HepG2 (cell line): ENCODE measurements around the gene VIT. TPM values are rescaled to one million over a fixed set of nuclear protein-coding genes. Genes with fewer than 3 reads are reported as not detected.

Source experiments
- ATAC-seq: fragments of 200-7000 bp; cut with Tn5 transposase; 3 replicates; pipeline ENCODE4 v1.9.1; 2020; ENCODE audit warnings: mild to moderate bottlenecking, moderate library complexity
- BruUV-seq: library from RNA; stranded (reverse); fragments of 400-500 nt; replicated peaks from 2 replicates; lab custom pipeline; 2021; lab: Mats Ljungman, UMichigan
- CTCF ChIA-PET: fragments of 300-600 bp; formaldehyde crosslinking; extraction: SDS; loops from one replicate; lab custom pipeline; 2021; ENCODE audit warnings: low total read pairs, inconsistent platforms, low intra/inter-chr PET ratio; lab: Yijun Ruan, JAX
- POLR2A ChIA-PET: fragments of 350-600 bp; sonication (Branson Sonifier 250); formaldehyde crosslinking; loops from one replicate; lab custom pipeline; 2020; ENCODE audit warnings: antibody characterized with exemption, inconsistent platforms; lab: Yijun Ruan, JAX
- DNase-seq: peaks from one replicate; pipeline ENCODE4 v3.0.0-alpha.2; 2015; ENCODE audit warnings: low spot score
- FAIRE-seq: peaks from 3 replicates; lab custom pipeline; 2011; peaks lifted over from hg19 to GRCh38; lab: Jason Lieb, UNC
- H2AFZ ChIP-seq: one replicate; pipeline ENCODE4 v1.6.1; 2011; ENCODE audit warnings: low read length, inconsistent platforms
- H3K27ac ChIP-seq: fragments of 300-600 bp; 3 replicates; pipeline ENCODE4 v1.8.0; 2011; ENCODE audit warnings: mixed run types, mild to moderate bottlenecking, mixed read lengths, low read length, inconsistent platforms; ENCODE audit not compliant: insufficient read depth; ENCODE audit errors: extremely low read length
- H3K27me3 ChIP-seq, 2 experiments: fragments of 200-600 bp in 1 of 2; 2 replicates in 1 of 2; 3 replicates in 1 of 2; pipeline versions ENCODE4 v1.6.0 to v1.8.0; 2011; ENCODE audit warnings: low read length in 2 of 2, mild to moderate bottlenecking in 2 of 2, moderate library complexity in 2 of 2, inconsistent platforms in 1 of 2; ENCODE audit not compliant: insufficient read depth in 2 of 2, control insufficient read depth in 1 of 2
- H3K36me3 ChIP-seq, 2 experiments: fragments of 200-600 bp in 1 of 2; replicated peaks in 1 of 2; 2 replicates in 1 of 2; 3 replicates in 1 of 2; pipeline versions ENCODE4 v1.5.1 to v1.8.0; 2011; ENCODE audit warnings: low read length in 2 of 2, inconsistent platforms in 1 of 2; ENCODE audit not compliant: insufficient read depth in 2 of 2, control insufficient read depth in 1 of 2
- H3K4me1 ChIP-seq: 2 replicates; pipeline ENCODE4 v1.5.1; 2012; ENCODE audit warnings: low read length, inconsistent platforms; ENCODE audit not compliant: insufficient read depth
- H3K4me2 ChIP-seq: 2 replicates; pipeline ENCODE4 v1.6.0; 2011; ENCODE audit warnings: low read depth, low read length, inconsistent platforms
- H3K4me3 ChIP-seq, 3 experiments: fragments of 200-600 bp in 1 of 3; sonication (generic), shearing (Covaris generic) in 1 of 3; replicated peaks in 1 of 3; 2 replicates each; pipeline ENCODE4 v1.5.1; 2011 to 2016; ENCODE audit warnings: low read length in 3 of 3, inconsistent platforms in 2 of 3, low read depth in 2 of 3, mild to moderate bottlenecking in 2 of 3, control low read depth in 1 of 3, mixed read lengths in 1 of 3; ENCODE audit not compliant: insufficient read depth in 1 of 3
- H3K79me2 ChIP-seq: one replicate; pipeline ENCODE4 v1.6.1; 2011; ENCODE audit warnings: low read length, inconsistent platforms; ENCODE audit not compliant: insufficient read depth
- H3K9ac ChIP-seq: 2 replicates; pipeline ENCODE4 v1.6.0; 2011; ENCODE audit warnings: mild to moderate bottlenecking, low read depth, low read length, inconsistent platforms; ENCODE audit not compliant: insufficient read depth
- H3K9me3 ChIP-seq: 2 replicates; pipeline ENCODE4 v1.5.1; 2012; ENCODE audit warnings: mild to moderate bottlenecking, low read length
- H4K20me1 ChIP-seq: 2 replicates; pipeline ENCODE4 v1.6.0; 2011; ENCODE audit warnings: inconsistent platforms, mild to moderate bottlenecking, low read length, moderate library complexity; ENCODE audit not compliant: insufficient read depth
- ELF1 ChIP-seq: sonication (generic); formaldehyde crosslinking; IDR thresholded peaks from 2 replicates; pipeline ENCODE4 v1.4.0; 2020; ENCODE audit warnings: missing genetic modification reagents
- EP300 ChIP-seq, 3 experiments: sonication (generic) in 1 of 3; formaldehyde crosslinking in 1 of 3; IDR thresholded peaks; 2 replicates each; pipeline versions ENCODE4 v1.5.1 to v1.6.1; 2011 to 2020; ENCODE audit warnings: low read depth in 2 of 3, low read length in 2 of 3, borderline replicate concordance in 1 of 3, improper control_type of control experiment in 1 of 3, mild to moderate bottlenecking in 1 of 3, missing genetic modification reagents in 1 of 3, moderate library complexity in 1 of 3
- KDM3A ChIP-seq: IDR thresholded peaks from 2 replicates; pipeline ENCODE4 v1.6.1; 2018; ENCODE audit warnings: low read depth, missing compliant biosample characterization
- MLX ChIP-seq: IDR thresholded peaks from 2 replicates; pipeline ENCODE4 v1.6.1; 2016
- MXI1 ChIP-seq: IDR thresholded peaks from 3 replicates; pipeline ENCODE4 v1.6.1; 2012; ENCODE audit warnings: low read depth, low read length, inconsistent platforms, borderline replicate concordance
- THAP7 ChIP-seq: sonication (generic); formaldehyde crosslinking; IDR thresholded peaks from 2 replicates; pipeline ENCODE4 v1.8.1; 2023; ENCODE audit warnings: mild to moderate bottlenecking, missing genetic modification reagents
- ZBTB20 ChIP-seq: sonication (generic); formaldehyde crosslinking; IDR thresholded peaks from 2 replicates; pipeline ENCODE4 v1.8.1; 2023; ENCODE audit warnings: missing genetic modification reagents, low read depth, mild to moderate bottlenecking, borderline replicate concordance
- ZNF207 ChIP-seq: fragments of 450-650 bp; IDR thresholded peaks from 2 replicates; pipeline ENCODE4 v1.6.1; 2016; ENCODE audit warnings: antibody characterized with exemption, borderline replicate concordance
- WGBS: methylation state at CpG from one replicate; pipeline ENCODE4 v1.1.6; 2017; ENCODE audit warnings: low lambda C conversion rate; 5-methylcytosine and 5-hydroxymethylcytosine counted together
- in situ Hi-C: cut with HindIII; loops from 2 replicates; pipeline ENCODE4 v1.10.0; 2017; ENCODE audit warnings: low pct_unique_long_range_greater_than_20kb; ENCODE audit not compliant: extremely low pct_ligation_motif_present
- intact Hi-C: fragments of 100-400 bp; cut with micrococcal nuclease; formaldehyde crosslinking; loops from one replicate; pipeline ENCODE4 v1.10.0; 2022; ENCODE audit not compliant: unreplicated experiment
- polyA plus RNA-seq, 8 experiments: library from polyadenylated mRNA; depleted of rRNA in 3 of 8; stranded (reverse) in 7 of 8; unstranded in 1 of 8; fragments of >200 nt; fragmentation: Illumina TruSeq in 4 of 8; extraction: Trizol in 4 of 8; gene quantifications; 2 replicates each; pipeline versions ENCODE4 v1.2.1 to v1.2.3, GENCODE V29; 2011 to 2016; ENCODE audit warnings: low read depth in 4 of 8, missing spikeins in 1 of 8, mixed read lengths in 1 of 8; ENCODE audit not compliant: insufficient read depth in 1 of 8
- total RNA-seq, 5 experiments: library from RNA; depleted of rRNA; stranded (reverse); fragments of >200 nt; fragmentation: Illumina TruSeq; extraction: Trizol; gene quantifications; 2 replicates each; pipeline ENCODE4 v1.2.3, GENCODE V29; 2016; ENCODE audit warnings: low read depth in 1 of 5

Gene VIT
- total and polyA plus RNA-seq, 2 of the 13 experiments (the other 11 are each of a cell fraction or from before 2014, with no cell fraction given): not detected

GRCh38 chr2:36667931-36668330 lies 28.6 kb upstream of the VIT start:
- Histone ChIP-seq H3K4me2 (no peak overlapping the region), H3K4me3 (no peak overlapping the region), H3K36me3 (no peaks in the 10 kb centered on the region), H4K20me1 (no peaks in the 10 kb centered on the region), H3K27ac (no peak overlapping the region), H3K4me1 (peaks cover 11% of the 10 kb centered on the region; the same call in 1 of the 2 replicates), H3K9ac (no peak overlapping the region), H3K27me3 (no peaks in the 10 kb centered on the region), H3K9me3 (no peaks in the 10 kb centered on the region), H2AFZ (no peak overlapping the region), H3K79me2 (no peaks in the 10 kb centered on the region)
- WGBS: 77% methylated on average over 9 of the region's 9 CpGs
- ChIA-PET POLR2A (no interaction called here), CTCF (no interaction called here)
- BruUV-seq: no TSS peak
- FAIRE-seq (no peak), ATAC-seq (no peak), DNase-seq (no peak)
- in situ Hi-C loops (loop anchor here (10.0 kb wide), 1 partner anchor 123 kb away; no protein-coding TSS in a partner anchor), intact Hi-C loops (no loop called here)
- no peak for TF ChIP-seq KDM3A (CRISPR knock-in tag)
- no peak for TF ChIP-seq THAP7 (CRISPR knock-in tag)
- no peak for TF ChIP-seq MLX (CRISPR knock-in tag)
- TF ChIP-seq ZNF207: no peak
- no peak for TF ChIP-seq MXI1
- TF ChIP-seq EP300 (IDR thresholded peaks at IDR 0.05; ENCODE audit: low read depth in 2 of 2, low read length in 2 of 2): no peak
- TF ChIP-seq EP300 (CRISPR knock-in tag; IDR thresholded peaks at IDR 0.05; ENCODE audit: borderline replicate concordance): no peak
- no peak for TF ChIP-seq ELF1
- TF ChIP-seq ZBTB20 (CRISPR knock-in tag): no peak
